CD4-positive, alpha-beta T cell (primary cell): ENCODE measurements around the gene ATP10A. TPM values are rescaled to one million over a fixed set of nuclear protein-coding genes. Genes with fewer than 3 reads are reported as not detected.

Source experiments
- ATAC-seq: fragments of 200-7000 bp; cut with Tn5 transposase; one replicate; pipeline ENCODE4 v1.10.0; 2022; ENCODE audit warnings: mild to moderate bottlenecking; ENCODE audit not compliant: poor library complexity
- CTCF ChIA-PET: fragments of 350-600 bp; sonication (Branson Sonifier 250); formaldehyde crosslinking; loops from one replicate; lab custom pipeline; 2021; ENCODE audit warnings: antibody characterized with exemption, inconsistent platforms; lab: Charles Lee
- POLR2A ChIA-PET: fragments of 350-600 bp; sonication (Branson Sonifier 250); formaldehyde crosslinking; loops from one replicate; lab custom pipeline; 2021; ENCODE audit warnings: antibody characterized with exemption, inconsistent platforms; lab: Charles Lee
- DNase-seq, 14 experiments: peaks; one replicate each; pipeline ENCODE4 v3.0.0-alpha.2; 2013 to 2020; ENCODE audit warnings: mixed read lengths in 2 of 14
- H3K27ac ChIP-seq, 2 donors: one replicate each; pipeline versions ENCODE4 v1.5.1 to v1.7.0; 2013; ENCODE audit warnings: low read length in 2 of 2, low read depth in 1 of 2, mild to moderate bottlenecking in 1 of 2
- H3K27me3 ChIP-seq, 2 experiments: 1 replicate in 1 of 2; 2 replicates in 1 of 2; pipeline versions ENCODE4 v1.6.1 to v1.7.0; 2013; ENCODE audit warnings: low read length in 2 of 2, control low read depth in 1 of 2, mild to moderate bottlenecking in 1 of 2, moderate library complexity in 1 of 2; ENCODE audit not compliant: insufficient read depth in 2 of 2, control insufficient read depth in 1 of 2
- H3K36me3 ChIP-seq: one replicate; pipeline ENCODE4 v1.6.1; 2013; ENCODE audit warnings: low read length, control low read depth; ENCODE audit not compliant: insufficient read depth
- H3K4me1 ChIP-seq: one replicate; pipeline ENCODE4 v1.6.1; 2013; ENCODE audit warnings: low read length, control low read depth; ENCODE audit not compliant: insufficient read depth
- H3K4me3 ChIP-seq: one replicate; pipeline ENCODE4 v1.5.1; 2013; ENCODE audit warnings: mild to moderate bottlenecking, low read length, moderate library complexity
- H3K9me3 ChIP-seq, 2 experiments: 1 replicate in 1 of 2; 2 replicates in 1 of 2; pipeline versions ENCODE4 v1.6.1 to v1.7.0; 2013; ENCODE audit warnings: low read length in 2 of 2, mild to moderate bottlenecking in 2 of 2, control low read depth in 1 of 2, moderate library complexity in 1 of 2; ENCODE audit not compliant: control insufficient read depth in 1 of 2, insufficient read depth in 1 of 2
- H3K27ac Mint-ChIP-seq: one replicate; pipeline ENCODE4 v1.8.0; 2020; ENCODE audit warnings: mixed read lengths
- H3K27me3 Mint-ChIP-seq: one replicate; pipeline ENCODE4 v1.8.0; 2021; ENCODE audit warnings: mixed read lengths
- H3K36me3 Mint-ChIP-seq: one replicate; pipeline ENCODE4 v1.8.0; 2021; ENCODE audit warnings: low read depth, mixed read lengths
- H3K4me1 Mint-ChIP-seq: one replicate; pipeline ENCODE4 v1.8.0; 2021; ENCODE audit warnings: low read depth, mixed read lengths
- H3K4me3 Mint-ChIP-seq: one replicate; pipeline ENCODE4 v1.8.0; 2020; ENCODE audit warnings: mild to moderate bottlenecking, mixed read lengths
- H3K9me3 Mint-ChIP-seq: one replicate; pipeline ENCODE4 v1.8.0; 2020; ENCODE audit warnings: mixed read lengths
- CTCF ChIP-seq: fragments of 200-600 bp; IDR thresholded peaks from one replicate; pipeline ENCODE4 v1.8.0; 2022; ENCODE audit warnings: antibody characterized with exemption, mild to moderate bottlenecking
- intact Hi-C, 2 experiments: fragments of 100-400 bp; cut with DNase I in 1 of 2; cut with micrococcal nuclease in 1 of 2; formaldehyde crosslinking; loops; one replicate each; pipeline versions ENCODE4 v1.15.1 to v1.9.0; 2023 to 2025; cut with DNase I, micrococcal nuclease
- total RNA-seq, 174 experiments: library from RNA in 2 of 174; stranded (reverse) in 2 of 174; gene quantifications; one replicate each; pipeline ENCODE4 v1.2.3 and lab custom pipeline; 2021 to 2026

The ATP10A gene
- total RNA-seq, 2 experiments from 2014 or later, result 30.0 to 30.4 TPM

DNA sequence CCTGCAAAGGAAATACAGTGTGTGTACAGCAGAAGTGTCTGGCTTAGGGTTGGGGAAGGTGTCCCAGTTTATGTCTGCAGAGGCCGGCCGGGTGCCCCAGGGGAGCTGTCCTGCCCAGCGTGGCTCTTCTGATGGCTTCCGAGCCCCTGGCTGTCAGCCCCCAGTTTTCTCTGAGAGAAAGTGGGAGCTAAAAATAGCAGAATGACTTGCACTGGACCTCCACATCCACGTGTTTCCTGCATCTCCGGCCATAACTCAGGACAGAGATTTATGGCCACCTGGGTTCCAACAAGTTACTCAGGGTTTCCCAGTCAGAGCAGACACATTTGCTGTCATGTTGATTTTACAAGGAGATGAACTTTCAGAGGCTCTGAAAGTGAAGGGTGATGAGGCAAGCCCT is 192.0 kb downstream of the ATP10A start:
- Mint-ChIP-seq H3K36me3 (no peaks in the 10 kb centered on the region), H3K9me3 (peaks cover 3% of the 10 kb centered on the region), H3K4me3 (no peak overlapping the region), H3K4me1 (peaks cover 5% of the 10 kb centered on the region), H3K27ac (no peak overlapping the region), H3K27me3 (peaks cover 40% of the 10 kb centered on the region)
- ChIA-PET POLR2A (no interaction called here), CTCF (no interaction called here)
- intact Hi-C loops, result no loop called here
- ATAC-seq (no peak), DNase-seq (no peak)
- Histone ChIP-seq H3K4me3 (no peak overlapping the region), H3K9me3 (peaks cover 0 to 35% of the 10 kb centered on the region in 2 experiments), H3K4me1 (no peaks in the 10 kb centered on the region), H3K27ac (no peak overlapping the region), H3K36me3 (no peaks in the 10 kb centered on the region), H3K27me3 (peaks cover 14 to 38% of the 10 kb centered on the region in 2 experiments)
- TF ChIP-seq CTCF, result no peak

DNA sequence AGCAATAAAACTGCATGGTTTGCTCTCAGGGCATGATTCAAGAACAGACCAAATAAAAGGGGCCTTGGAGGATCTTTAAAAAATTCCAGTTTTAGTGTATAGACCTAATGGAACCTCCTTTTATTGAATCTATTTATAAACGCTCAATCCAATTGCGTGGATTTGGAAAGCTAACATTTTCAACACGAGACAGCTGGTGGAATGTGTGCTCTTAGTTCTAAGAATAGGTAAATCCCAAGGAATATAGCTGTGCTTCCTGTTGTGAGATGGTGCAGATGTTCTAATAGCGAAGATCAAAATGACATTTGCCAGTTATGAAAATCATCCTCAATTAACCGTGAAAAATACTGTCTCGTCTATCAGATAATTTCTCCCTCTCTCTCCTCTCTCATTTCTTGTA is 192.5 kb downstream of the ATP10A start:
- H3K27ac ChIP-seq, result no peak overlapping the region
- peaks cover 45% of the 10 kb centered on the region for H3K27me3 Mint-ChIP-seq
- no peak overlapping the region for H3K4me3 ChIP-seq
- ATAC-seq (no peak), DNase-seq (no peak)
- intact Hi-C loops, result no loop called here
- H3K27ac Mint-ChIP-seq, result no peak overlapping the region
- peaks cover 3% of the 10 kb centered on the region for H3K9me3 Mint-ChIP-seq
- H3K27me3 ChIP-seq, result peaks cover 14 to 38% of the 10 kb centered on the region in 2 experiments
- peaks cover 5% of the 10 kb centered on the region for H3K4me1 Mint-ChIP-seq
- no peak for TF ChIP-seq CTCF
- no peaks in the 10 kb centered on the region for H3K36me3 Mint-ChIP-seq
- H3K9me3 ChIP-seq, result peaks cover 0 to 35% of the 10 kb centered on the region in 2 experiments
- no peaks in the 10 kb centered on the region for H3K36me3 ChIP-seq
- H3K4me3 Mint-ChIP-seq, result no peak overlapping the region
- no peaks in the 10 kb centered on the region for H3K4me1 ChIP-seq
- ChIA-PET POLR2A (no interaction called here), CTCF (no interaction called here)

GRCh38 chr15:25670025-25670554 is 193.0 kb downstream of the ATP10A start:
- no peak for TF ChIP-seq CTCF
- H3K4me3 ChIP-seq, result no peak overlapping the region
- CTCF ChIA-PET, result no interaction called here
- H3K4me1 ChIP-seq, result no peaks in the 10 kb centered on the region
- Mint-ChIP-seq H3K36me3 (no peaks in the 10 kb centered on the region), H3K27ac (no peak overlapping the region), H3K9me3 (peaks cover 3% of the 10 kb centered on the region), H3K4me3 (no peak overlapping the region), H3K4me1 (peaks cover 5% of the 10 kb centered on the region), H3K27me3 (peaks cover 50% of the 10 kb centered on the region)
- peaks cover 15 to 38% of the 10 kb centered on the region in 2 experiments for H3K27me3 ChIP-seq
- ATAC-seq, result no peak
- H3K9me3 ChIP-seq, result peaks cover 0 to 35% of the 10 kb centered on the region in 2 experiments
- H3K27ac ChIP-seq, result no peak overlapping the region
- H3K36me3 ChIP-seq, result no peaks in the 10 kb centered on the region
- POLR2A ChIA-PET, result no interaction called here
- DNase-seq, result no peak
- intact Hi-C loops, result no loop called here
